Suprapubic skin (tissue), 4 donors: ENCODE results near the gene CALN1.

ENCODE experiments used
- CTCF ChIP-seq, 2 donors: fragments of 200-600 bp in 1 of 2; fragments of 450-650 bp in 1 of 2; sonication (generic) in 1 of 2; IDR thresholded peaks; one replicate each; pipeline ENCODE4 v1.5.1; 2016 to 2019; ENCODE audit warnings: antibody characterized with exemption in 2 of 2, mild to moderate bottlenecking in 1 of 2, moderate library complexity in 1 of 2
- EP300 ChIP-seq: sonication (generic); formaldehyde crosslinking; IDR thresholded peaks from one replicate; pipeline ENCODE4 v1.6.1; 2017; ENCODE audit warnings: antibody characterized with exemption
- POLR2A ChIP-seq, 2 donors: fragments of 450-650 bp; IDR thresholded peaks; one replicate each; pipeline ENCODE4 v1.6.1; 2017; ENCODE audit warnings: antibody characterized with exemption in 2 of 2, mild to moderate bottlenecking in 2 of 2, moderate library complexity in 2 of 2
- POLR2AphosphoS5 ChIP-seq, 3 donors: sonication (generic); formaldehyde crosslinking; IDR thresholded peaks; one replicate each; pipeline ENCODE4 v1.6.1; 2017; ENCODE audit warnings: antibody characterized with exemption in 3 of 3

- no peak for TF ChIP-seq EP300
- no peak for TF ChIP-seq CTCF (IDR thresholded peaks at IDR 0.05)
- no peak for TF ChIP-seq POLR2A (IDR thresholded peaks at IDR 0.05)
- TF ChIP-seq POLR2AphosphoS5 (IDR thresholded peaks at IDR 0.05), result no peak
Observed at GRCh38 chr7:72217151-72217550, 195.0 kb downstream of the CALN1 start.
